ENCODE results near the gene VAMP2.

GRCh38 chr17:8155231-8155995, 7.3 kb downstream of the VAMP2 start:
- no peak for TF ChIP-seq CTCF (IDR thresholded peaks at IDR 0.05; ENCODE audit: low read length)
- no peak for TF ChIP-seq EZH2 (IDR thresholded peaks at IDR 0.05; ENCODE audit: borderline replicate concordance, low read length)
